Body of pancreas (tissue), 4 donors: Measurements from ENCODE around the gene TSR2. TPM values are rescaled to one million over a fixed set of nuclear protein-coding genes. Genes with fewer than 3 reads are reported as not detected.

Source experiments
- ATAC-seq: fragments of 150-250 bp; one replicate; pipeline ENCODE4 v1.9.1; 2016
- DNase-seq, 4 donors: peaks; one replicate each; pipeline ENCODE4 v3.0.0-alpha.2; 2019
- H3K27ac ChIP-seq, 4 donors: fragments of 200-600 bp; sonication (generic); 1 replicate in 3 of 4; 2 replicates in 1 of 4; pipeline versions ENCODE4 v1.5.1 to v1.6.1; 2016 to 2019; ENCODE audit warnings: mild to moderate bottlenecking in 1 of 4, mixed read lengths in 1 of 4, moderate library complexity in 1 of 4
- H3K27me3 ChIP-seq, 2 donors: fragments of 200-600 bp; sonication (generic); one replicate each; pipeline ENCODE4 v1.6.0; 2016; ENCODE audit warnings: mild to moderate bottlenecking in 1 of 2
- H3K36me3 ChIP-seq, 2 donors: fragments of 200-600 bp; sonication (generic); replicated peaks in 1 of 2; 2 replicates each; pipeline ENCODE4 v1.5.1; 2016; ENCODE audit warnings: low read depth in 2 of 2; ENCODE audit not compliant: insufficient read depth in 1 of 2
- H3K4me1 ChIP-seq: fragments of 200-600 bp; sonication (generic); one replicate; pipeline ENCODE4 v1.6.0; 2016
- H3K4me3 ChIP-seq, 2 donors: fragments of 200-600 bp; sonication (generic); 1 replicate in 1 of 2; 2 replicates in 1 of 2; pipeline ENCODE4 v1.5.1; 2016 to 2019
- H3K9me3 ChIP-seq, 3 donors: fragments of 200-600 bp; sonication (generic); 1 replicate in 2 of 3; 2 replicates in 1 of 3; pipeline ENCODE4 v1.5.1; 2016
- POLR2A ChIP-seq, 3 donors: fragments of 450-650 bp; IDR thresholded peaks; one replicate each; pipeline ENCODE4 v1.6.1; 2016; ENCODE audit warnings: antibody characterized with exemption in 3 of 3, mild to moderate bottlenecking in 2 of 3
- WGBS, 2 donors: methylation state at CpG; one replicate each; pipeline ENCODE4 v1.1.5; 2017; 5-methylcytosine and 5-hydroxymethylcytosine counted together
- intact Hi-C: fragments of 100-400 bp; cut with DNase I; formaldehyde crosslinking; loops from one replicate; pipeline ENCODE4 v1.15.1; 2023
- total RNA-seq, 2 donors: library from RNA; depleted of rRNA; stranded (reverse); fragments of >200 nt; gene quantifications; one replicate each; pipeline ENCODE4 v1.1.0, GENCODE V29; 2016
- TF ChIP-seq, protein P1 (sequence below), 7 experiments: fragments of 450-650 bp in 4 of 7; fragments of 200-600 bp in 3 of 7; sonication (generic) in 3 of 7; IDR thresholded peaks; one replicate each; pipeline ENCODE4 v1.5.1; 2016 to 2019; ENCODE audit warnings: antibody characterized with exemption in 7 of 7

TSR2 gene
- total RNA-seq, 2 donors from 2014 or later = 11.2 to 14.8 TPM

DNA sequence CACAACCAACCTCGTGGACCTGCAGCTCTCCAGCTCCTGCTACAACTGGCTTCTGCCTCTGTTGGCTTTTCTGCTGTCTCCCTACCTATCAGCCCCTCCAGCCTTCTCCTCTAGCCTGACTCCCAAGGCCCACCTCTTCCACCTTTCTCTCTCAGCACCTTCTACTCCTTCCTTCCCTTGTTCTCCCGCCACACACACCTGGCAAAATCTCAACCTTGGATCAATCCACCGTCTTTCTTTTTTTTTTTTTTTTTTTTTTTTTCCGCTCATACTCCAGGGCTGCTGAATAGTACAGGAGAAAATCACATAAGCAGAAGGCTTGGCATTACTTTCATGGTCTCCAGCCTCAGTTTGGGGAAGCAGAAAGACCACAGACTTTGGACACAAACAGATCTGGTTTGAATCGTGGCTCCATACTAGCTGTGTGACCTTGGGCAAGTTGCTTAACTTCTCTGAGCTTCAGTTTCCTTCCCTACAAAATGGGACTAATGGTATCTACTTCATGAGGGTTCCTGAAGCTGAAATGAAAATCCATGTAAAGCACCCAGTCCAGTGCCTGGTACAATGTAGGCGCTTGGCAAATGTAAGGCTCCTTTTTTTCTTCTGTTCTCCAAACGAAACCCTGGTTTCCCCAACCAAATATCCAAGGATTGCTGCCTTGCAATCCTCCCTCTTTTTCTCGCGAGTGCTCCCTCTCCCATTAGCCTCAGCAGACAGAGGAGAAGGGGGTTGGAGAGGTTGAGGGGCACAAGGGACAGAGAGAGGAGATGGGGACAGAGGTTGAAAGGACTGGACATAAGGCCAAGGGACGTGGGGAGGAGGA is 54.2 kb downstream of the TSR2 start:
- H3K27ac ChIP-seq = peak overlapping the region in 2 of 4 donors; percentile 8 to 55
- H3K4me1 ChIP-seq = peaks cover 5% of the 10 kb centered on the region
- intact Hi-C loops = no loop called here
- H3K9me3 ChIP-seq = no peaks in the 10 kb centered on the region
- ATAC-seq (no peak), DNase-seq (no peak)
- H3K27me3 ChIP-seq = no peaks in the 10 kb centered on the region
- no peak for TF ChIP-seq POLR2A (IDR thresholded peaks at IDR 0.05)
- TF ChIP-seq, protein P1, sequence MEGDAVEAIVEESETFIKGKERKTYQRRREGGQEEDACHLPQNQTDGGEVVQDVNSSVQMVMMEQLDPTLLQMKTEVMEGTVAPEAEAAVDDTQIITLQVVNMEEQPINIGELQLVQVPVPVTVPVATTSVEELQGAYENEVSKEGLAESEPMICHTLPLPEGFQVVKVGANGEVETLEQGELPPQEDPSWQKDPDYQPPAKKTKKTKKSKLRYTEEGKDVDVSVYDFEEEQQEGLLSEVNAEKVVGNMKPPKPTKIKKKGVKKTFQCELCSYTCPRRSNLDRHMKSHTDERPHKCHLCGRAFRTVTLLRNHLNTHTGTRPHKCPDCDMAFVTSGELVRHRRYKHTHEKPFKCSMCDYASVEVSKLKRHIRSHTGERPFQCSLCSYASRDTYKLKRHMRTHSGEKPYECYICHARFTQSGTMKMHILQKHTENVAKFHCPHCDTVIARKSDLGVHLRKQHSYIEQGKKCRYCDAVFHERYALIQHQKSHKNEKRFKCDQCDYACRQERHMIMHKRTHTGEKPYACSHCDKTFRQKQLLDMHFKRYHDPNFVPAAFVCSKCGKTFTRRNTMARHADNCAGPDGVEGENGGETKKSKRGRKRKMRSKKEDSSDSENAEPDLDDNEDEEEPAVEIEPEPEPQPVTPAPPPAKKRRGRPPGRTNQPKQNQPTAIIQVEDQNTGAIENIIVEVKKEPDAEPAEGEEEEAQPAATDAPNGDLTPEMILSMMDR (IDR thresholded peaks at IDR 0.05) = no peak
- 16 to 24% methylated on average over 7 to 9 of the region's 10 CpGs for WGBS, 2 donors
- H3K36me3 ChIP-seq = no peaks in the 10 kb centered on the region
- H3K4me3 ChIP-seq = peak overlapping the region in 1 of 2 donors; percentile 34

Other genes starting within 250 kb of the TSR2 start
- gene WNK3, start 82.4 kb upstream of the TSR2 start, total RNA-seq = 1 to 10 TPM in 1 of 2 donors, under 1 TPM in 1; 0.52 to 1.6 TPM
- 1 to 10 TPM; 2.3 to 2.9 TPM for gene FGD1, start 55.8 kb downstream of the TSR2 start, total RNA-seq
- 10 to 100 TPM; 14.2 to 17.6 TPM for gene GNL3L, start 89.8 kb downstream of the TSR2 start, total RNA-seq